ENCODE measurements around the gene ZNF786.
"Not testable (repeated sequence)": the region's sequence is repeated elsewhere in the genome, so short reads cannot be mapped to it uniquely, and the experiment has no call there.

Gene ZNF786, protein sequence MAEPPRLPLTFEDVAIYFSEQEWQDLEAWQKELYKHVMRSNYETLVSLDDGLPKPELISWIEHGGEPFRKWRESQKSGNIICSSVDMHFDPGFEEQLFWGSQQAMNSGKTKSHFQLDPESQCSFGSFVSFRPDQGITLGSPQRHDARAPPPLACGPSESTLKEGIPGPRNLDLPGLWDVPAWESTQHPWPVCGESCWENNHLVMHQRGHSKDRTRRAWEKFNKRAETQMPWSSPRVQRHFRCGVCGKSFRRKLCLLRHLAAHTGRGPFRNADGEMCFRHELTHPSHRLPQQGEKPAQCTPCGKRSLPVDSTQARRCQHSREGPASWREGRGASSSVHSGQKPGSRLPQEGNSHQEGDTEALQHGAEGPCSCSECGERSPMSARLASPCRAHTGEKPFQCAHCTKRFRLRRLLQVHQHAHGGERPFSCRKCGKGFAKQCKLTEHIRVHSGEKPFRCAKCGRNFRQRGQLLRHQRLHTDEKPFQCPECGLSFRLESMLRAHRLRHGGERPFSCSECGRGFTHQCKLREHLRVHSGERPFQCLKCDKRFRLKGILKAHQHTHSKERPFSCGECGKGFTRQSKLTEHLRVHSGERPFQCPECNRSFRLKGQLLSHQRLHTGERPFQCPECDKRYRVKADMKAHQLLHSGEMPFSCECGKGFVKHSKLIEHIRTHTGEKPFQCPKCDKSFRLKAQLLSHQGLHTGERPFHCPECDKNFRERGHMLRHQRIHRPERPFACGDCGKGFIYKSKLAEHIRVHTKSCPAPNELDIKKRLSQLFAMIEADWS

DNA sequence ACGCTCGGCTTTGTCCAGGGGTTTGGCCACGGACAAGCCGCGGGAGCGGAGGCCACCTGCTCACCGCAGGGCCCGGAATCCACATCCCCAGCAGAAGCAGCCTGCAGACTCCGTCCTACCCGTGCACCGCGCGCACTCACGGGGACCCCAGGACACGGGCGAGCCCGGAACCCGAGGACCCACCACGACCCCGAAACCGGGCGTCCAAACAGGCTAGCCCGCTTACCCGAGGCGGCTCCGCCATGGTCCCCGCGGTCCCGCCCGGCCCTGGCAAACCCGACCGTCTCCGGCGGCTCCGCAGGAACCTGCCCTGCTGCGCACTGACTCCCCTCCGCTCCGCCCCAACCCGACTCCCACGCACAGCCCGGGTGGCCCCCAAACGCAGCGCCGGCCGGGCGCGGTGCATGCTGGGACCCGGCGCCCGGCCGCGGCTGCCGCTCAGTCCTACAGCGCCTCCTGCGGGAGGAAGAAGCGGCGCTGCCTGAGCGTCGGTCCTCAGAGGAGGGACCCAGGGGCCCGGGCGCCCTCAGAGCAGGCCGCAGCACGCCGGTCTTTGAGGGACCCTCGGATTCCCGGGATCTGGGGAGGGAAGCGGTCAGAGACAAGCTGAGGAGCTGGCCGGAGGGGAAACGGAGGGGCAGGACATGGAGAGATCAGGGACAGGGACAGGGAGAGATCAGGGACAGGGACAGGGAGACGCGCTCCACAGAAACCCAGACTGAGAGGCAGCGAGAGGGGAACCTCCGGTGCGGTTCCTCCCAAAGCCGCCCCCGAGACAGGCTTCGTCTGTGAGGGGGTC is at the start of gene ZNF786:
ZNF786 (minus strand) TSS at position 322 of the 799 bp plus-strand sequence; CDS start at position 244, 78 bp downstream.
- DNase-seq = peak; percentile 88

DNA sequence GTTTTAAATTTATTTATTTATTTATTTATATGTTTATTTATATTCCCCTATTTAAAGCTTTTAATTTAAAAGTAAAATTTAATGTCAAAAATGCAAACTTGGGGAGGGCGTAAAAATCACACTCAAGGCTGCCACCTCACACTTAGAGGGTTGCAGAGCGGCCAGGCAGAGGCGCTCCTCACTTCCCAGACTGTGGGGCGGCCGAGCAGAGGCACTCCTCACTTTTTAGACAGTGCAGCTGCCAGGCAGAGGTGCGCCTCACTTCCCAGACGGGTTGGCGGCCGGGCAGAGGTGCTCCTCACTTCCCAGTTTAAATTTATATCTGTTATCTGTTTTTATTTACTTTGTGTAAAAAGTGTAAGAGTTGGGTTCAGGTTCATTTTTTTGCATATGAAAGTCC is 45.6 kb upstream of the ZNF786 start:
- no peak for DNase-seq

DNA sequence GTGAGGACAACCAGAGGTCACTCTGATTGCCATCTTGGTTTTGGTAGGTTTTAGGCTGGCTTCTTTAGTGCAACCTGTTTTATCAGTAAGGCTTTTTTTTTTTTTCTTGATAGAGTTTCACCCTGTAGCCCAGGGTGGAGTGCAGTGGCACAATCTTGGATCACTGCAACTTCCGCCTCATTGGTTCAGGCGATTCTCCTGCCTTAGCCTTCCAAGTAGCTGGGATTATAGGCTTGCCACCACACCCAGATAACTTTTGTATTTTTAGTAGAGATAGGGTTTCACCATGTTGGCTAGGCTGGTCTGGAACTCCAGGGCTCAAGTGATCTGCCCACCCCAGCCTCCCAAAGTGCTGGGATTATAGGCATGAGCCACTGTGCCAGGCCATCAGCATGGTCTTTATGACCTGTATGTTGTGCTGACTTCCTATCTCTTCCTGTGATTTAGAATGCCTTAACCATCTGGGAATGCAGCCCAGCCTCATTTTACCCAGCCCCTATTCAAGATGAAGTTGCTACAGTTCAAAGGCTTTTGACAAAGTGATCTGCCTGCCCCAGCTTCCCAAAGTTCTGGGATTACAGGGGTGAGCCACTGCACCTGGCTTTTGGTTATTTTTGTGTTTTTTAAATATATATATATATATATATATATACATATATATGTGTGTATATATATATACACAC is 42.7 kb upstream of the ZNF786 start:
- DNase-seq = no peak

DNA sequence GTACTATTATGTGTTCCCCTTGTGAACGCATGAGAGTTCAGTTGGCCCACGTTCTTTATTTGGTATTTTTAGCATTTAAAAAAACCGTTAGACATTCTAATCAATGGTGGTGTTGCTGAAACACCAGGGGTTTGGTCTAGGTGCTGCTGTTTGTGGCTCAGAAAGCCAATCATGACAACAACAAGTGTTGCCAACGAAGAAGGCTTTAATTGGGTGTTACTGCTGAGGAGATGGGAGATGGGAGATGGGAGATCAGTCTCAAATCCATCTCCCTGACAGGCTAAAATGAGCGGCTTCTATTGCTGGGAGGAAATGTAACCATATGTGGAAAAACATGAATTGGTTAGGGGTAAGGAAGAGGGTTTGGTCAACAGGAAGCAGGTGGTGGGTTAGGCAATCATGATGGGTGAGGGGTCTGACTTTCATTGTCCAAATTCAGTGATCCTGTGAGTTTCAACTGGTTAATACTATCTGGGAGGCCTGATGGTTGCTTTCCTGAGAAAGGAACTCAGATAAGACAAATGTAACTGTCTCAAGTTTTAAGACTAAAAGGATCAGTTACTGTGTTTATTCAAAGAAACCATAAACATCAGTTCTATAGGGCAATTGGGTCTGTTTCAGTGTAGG is 40.2 kb upstream of the ZNF786 start:
- no peak for DNase-seq

DNA sequence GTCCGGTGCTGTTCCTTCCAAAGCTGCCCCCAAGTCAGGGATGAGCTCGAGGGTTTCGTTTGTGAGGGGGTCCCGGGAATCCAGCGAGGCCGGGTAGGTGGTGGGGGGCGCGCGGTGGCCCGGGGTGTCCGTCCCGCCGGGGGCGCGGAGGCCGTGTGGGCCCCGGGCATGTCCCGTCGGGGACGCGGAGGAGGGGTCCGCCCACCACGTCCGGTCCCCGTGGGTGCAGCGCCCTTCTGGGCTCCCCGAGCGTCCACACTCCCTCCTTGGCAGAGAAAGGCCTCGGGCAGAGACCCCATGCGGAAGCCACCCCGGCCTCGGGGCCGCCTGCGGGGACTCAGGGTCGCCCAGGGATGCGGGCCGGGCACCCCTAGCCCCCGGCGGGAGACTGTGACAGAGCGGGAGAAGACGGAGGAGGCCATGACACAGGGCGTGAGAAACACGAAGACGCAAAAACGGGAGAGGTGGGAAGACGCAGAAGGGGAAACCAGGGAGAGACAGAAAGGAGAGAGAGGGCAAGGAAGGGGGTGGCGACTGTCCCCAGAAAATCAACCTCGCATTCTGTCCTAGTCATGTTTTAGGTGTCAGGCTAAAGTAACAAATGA is 36.2 kb upstream of the ZNF786 start:
- peak; percentile 49 for DNase-seq

DNA sequence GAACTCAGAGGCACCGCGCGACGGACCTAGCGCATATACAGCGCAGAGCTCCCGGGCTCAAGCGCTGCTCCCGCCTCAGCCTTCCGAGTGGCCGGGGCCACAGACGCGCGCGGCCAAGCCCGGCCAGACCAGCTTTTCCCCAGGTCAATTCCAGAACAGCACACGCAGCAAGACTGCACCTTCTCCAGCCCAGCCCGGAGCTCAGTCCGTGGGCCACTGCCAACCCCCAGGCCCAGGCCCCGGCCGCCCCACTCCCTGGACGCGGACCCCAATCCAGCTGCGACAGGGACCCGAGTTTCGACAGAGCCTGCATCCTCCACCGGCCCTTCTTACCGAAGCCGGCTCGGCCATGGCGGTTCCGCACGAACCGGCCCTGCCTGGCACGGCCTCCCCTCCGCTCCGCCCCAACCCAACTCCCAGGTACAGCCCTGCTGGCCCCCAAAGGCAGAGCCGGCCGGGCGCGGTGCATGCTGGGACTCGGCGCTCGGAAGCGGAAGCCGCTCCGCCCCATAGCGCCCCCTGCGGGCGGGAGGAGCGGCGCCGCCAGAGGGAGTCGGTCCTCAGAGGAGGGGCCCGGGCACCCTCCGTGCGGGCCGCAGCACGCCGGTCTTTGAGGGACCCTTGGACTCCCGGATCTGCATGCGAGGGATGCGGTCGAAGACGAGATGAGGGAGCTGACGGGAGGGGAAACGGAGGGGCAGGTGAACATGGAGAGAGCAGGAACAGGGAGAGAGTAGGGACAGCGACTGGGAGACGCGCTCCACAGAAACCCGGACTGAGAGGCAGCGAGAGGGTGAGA is 35.5 kb upstream of the ZNF786 start, which contains the start of gene ZNF425:
ZNF425 (minus strand) TSS at position 462 of the 799 bp plus-strand sequence; CDS start at position 351, 111 bp downstream.
- peak; percentile 89 for DNase-seq

DNA sequence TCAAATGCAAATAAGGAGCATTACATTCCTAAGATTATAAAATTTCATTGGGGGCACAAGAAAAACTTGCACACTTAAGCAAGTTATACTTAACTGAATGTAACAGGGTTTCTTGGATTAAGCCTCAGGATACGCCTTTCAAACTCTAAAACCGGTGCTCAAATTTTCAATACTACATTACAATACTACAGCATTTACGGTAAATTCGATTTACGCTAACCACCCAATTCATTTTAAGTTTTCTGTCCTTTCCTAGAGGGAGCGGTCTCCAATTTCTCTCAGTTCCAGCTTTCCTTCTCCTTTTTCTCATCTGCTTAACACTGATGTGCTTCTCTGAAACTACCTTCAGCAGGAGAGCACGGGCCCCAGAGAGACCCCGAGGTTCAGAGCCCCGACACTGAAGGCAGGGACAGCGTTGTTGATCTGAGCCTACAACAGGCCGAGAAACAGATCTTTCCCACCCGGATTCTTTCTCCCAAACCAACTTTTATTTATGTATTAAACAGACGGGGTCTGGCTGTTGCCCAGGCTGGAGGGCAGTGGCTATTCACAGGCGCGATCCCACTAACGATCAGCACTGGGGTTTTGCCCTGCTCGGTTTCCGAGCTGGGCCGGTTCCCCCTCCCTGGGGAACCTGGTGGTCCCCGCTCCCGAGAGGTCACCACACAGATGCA is 34.8 kb upstream of the ZNF786 start:
- no peak for DNase-seq

DNA sequence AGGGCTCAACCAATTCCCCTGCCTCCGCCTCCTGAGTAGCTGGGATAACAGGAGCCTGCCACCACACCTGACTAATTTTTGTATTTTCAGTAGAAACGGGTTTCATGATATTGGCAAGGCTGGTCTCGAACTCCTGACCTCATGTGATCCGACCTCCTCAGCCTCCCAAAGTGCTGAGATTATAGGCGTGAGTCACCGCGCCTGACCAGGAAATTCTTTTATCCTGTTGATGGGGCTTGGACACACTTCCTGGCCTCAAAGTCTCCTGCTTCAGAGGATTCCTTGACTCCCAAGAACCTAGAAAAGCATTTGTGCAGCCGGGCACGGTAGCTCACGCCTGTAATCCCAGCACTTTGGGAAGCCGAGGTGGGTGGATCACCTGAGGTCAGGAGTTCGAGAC is 19.5 kb upstream of the ZNF786 start:
- DNase-seq = no peak

DNA sequence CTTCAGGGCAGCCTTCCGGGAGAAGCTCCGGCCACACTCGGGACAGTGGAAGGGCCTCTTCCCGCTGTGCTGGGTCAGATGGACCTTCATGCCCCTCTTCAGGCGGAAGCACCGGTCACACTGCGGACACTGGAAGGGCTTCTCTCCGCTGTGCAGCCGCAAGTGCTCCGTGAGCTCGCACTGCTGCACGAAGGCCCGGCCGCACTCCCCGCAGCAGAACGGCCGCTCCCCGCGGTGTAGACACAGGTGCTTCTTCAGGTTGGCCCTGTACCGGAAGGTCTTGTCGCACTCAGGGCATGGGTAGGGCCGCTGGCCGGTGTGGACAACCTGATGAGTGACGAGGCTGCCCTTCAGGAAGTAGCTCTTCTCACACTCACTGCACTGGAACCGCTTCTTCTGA is 14.2 kb upstream of the ZNF786 start:
- DNase-seq = no peak

DNA sequence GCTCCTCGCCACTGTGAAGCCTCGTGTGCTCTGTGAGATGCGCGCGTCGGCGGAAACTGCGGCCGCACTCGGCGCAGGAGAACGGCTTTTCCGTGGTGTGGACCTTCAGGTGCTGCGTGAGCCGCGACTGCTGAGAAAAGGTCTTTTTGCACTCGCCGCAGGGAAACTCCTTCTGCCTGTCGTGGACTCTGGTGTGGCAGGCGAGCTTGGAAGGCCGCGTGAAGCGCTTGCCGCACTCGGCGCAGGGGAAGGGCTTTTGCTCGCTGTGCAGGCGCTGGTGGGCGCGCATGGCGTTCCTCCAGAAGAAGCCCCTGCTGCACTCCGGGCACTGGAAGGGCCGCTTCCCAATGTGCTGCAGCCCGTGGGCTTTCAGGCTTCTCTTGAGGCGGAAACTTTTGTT is 13.7 kb upstream of the ZNF786 start:
- no peak for DNase-seq

DNA sequence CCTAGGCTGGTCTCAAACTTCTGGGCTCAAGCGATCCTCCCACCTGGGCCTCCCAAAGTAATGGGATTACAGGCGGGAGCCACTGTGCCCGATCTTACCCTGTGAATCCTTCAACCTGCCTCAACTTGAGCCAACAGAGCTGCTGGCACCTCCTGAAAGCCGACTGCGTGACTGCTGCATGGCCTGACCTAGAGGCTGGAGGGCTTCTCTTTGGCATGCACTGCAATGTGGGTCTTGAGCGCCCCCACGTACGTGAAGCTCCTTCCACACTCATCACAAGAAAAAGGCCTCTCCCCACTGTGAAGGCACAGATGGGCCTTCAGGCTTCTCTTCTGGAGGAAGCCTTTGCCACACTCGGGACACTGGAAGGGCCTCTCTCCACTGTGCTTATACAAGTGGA is 12.9 kb upstream of the ZNF786 start:
- DNase-seq = no peak

DNA sequence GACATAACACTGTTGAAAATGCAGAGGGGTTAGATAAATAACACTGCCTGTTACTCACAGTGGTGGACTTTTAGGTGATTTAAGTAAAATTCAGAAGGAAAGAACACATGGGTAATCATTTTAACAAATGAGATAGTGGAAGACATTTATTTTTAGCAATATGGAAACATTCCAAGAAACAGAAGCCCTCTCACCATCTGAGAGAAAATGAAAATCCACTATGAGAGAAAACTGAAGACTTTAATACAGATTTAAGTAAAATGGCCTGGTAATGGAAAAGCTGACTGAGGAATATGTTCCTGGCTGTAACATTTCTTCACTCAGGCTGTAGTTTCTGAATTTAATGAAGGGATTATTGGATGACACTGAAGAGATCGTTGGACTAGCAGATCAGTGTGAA is 12.1 kb upstream of the ZNF786 start:
- no peak for DNase-seq

DNA sequence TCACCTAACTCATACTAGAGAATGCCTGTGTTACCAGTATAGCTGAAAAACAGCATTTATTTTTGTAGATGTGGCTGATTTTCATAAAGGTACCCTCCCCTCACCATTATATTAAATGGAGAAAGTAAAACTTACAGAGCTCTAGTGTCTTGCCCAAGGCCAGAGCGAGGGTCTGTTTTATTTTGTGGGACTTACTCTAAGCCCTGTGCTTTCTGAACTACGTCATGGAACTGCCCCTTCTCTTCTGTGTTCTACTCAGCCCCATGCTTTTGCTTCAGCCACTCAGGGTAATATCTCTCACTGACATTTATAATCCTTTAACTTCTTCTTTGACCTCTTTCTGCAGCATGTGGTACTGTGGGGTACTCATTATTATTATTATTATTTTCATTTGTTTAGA is 10.3 kb upstream of the ZNF786 start:
- DNase-seq = no peak

DNA sequence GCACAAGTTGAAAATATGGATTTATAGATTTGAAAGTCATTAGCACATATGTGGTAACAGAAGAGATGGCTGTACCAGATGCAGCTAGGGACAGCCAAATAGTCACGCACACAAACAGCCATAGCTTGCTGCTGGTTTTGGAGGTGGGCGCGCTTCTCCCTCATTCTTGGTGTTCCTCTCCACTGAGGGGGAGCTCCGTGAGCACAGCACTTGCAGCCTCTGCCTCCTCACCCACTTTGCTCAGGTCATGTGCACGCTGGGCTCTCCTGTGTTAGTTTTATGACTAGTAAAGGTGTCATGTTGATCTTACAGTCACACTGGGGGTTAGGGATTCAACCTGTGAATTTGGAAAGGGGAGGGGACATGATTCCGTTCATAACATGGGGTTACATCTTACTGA is 8.5 kb upstream of the ZNF786 start:
- DNase-seq = no peak

DNA sequence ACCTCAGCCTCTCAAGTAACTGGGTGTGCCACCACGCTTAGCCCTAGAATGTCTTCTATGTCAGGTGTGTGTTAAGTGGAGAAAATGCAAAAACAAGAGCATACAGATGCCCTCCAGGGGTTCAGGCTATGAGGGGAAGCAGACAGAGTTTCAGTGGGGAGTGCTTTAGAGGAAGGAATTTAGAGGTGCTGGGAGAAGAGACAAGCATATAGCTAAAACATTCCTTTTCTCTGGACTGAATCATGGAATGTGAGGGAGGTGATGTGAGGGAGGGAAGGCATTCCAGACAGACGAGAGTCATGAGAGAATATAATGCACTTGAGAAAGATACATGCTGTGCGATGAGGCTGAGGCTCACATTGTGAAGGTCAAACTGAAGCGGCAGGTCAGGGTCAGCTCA is 6.6 kb upstream of the ZNF786 start:
- DNase-seq = no peak

DNA sequence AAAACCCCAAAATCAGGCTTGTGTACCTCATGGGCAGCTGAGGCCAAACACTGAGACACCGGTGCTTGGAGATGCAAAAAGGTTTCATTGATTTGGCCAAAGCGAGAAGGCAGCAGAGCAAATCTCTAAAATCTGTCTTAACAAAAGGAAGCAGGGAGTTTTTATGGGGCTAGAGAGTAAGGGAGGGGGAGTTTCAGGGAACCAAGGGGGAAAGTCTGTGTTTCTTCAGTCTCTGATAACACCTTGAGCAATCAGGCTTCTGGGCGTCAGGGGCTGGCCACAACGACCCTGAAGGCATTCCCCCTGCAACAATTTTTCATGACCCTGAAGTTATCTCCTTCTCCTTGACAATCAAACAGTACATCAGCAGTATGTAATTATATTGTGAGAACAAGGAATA is 2.7 kb upstream of the ZNF786 start:
- DNase-seq = no peak

DNA sequence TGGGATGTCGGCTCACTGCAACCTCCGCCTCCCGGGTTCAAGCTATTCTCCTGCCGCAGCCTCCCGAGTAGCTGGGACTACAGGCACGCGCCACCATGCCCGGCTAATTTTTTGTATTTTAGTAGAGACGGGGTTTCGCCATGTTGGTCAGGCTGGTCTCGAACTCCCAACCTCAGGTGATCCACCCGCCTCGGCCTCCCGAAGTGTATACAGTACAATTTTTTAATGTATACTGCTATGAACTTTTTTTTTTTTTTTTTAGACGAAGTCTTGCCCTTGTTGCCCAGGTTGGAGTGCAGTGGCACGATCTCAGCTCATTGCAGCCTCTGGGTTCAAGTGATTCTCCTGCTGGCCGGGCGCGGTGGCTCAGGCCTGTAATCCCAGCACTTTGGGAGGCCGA is 1.7 kb upstream of the ZNF786 start:
- DNase-seq = not testable (repeated sequence)

DNA sequence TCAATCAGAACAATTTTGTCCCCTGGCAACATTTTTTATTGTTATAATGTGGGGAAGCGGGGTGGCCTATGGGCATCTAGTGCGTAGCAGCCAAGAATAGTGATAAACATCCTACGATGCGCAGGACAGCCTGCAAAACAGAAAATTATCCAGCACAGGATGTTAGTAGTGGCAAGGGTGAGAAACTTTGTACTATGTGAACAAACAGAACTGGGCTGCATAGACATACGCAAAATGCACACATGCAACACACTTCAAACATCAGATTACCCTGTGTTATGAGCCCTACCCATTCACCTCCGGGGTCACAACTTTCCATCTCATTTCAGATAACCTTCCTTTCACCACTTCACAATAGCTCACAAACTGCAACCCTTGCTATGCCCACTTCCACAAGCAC is 3.1 kb downstream of the ZNF786 start:
- DNase-seq = no peak

DNA sequence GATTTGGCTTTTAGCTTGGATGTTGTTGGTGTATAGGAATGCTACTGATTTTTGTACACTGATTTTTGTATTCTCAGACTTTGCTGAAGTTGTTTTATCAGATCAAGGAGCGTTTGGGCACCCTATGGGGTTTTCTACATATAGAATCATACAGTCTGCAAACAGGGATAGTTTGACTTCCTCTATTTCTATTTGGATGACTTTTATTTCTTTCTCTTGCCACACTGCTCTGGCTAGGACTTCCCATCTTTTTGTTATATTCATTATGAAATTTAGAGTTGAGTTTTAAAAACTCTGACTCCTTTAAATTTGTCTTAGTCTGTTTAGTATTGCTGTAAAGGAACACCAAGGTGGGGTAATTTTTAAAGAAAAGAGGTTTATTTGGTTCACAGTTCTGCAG is 4.7 kb downstream of the ZNF786 start:
- DNase-seq = no peak

DNA sequence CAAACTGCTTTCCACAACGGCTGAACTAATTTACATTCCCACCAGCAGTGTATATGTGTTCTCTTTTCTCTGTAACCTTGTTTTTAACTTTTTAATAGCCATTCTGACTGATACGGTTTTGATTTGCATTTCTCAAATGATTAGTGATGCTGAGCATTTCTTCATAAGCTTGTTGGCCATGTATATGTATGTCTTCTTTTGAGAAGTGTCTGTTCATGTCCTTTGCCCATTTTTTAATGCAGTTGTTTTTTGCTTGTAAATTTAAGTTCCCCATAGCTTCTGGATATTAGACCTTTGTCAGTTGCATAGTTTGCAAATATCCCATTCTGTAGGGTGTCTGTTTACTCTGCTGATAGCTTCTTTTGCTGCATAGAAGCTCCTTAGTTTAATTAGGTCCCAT is 6.1 kb downstream of the ZNF786 start:
- DNase-seq = no peak

Data from COR-L47 (cell line).